GM12878 (cell line): ENCODE data around the gene TSEN54. TPM values are rescaled to one million over a fixed set of nuclear protein-coding genes. Genes with fewer than 3 reads are reported as not detected.

Source experiments
- ATAC-seq: fragments of 200-7000 bp; cut with Tn5 transposase; 3 replicates; pipeline ENCODE4 v1.9.1; 2020; ENCODE audit warnings: mild to moderate bottlenecking, moderate library complexity
- BruUV-seq: library from RNA; stranded (reverse); fragments of 400-500 nt; replicated peaks from 2 replicates; lab custom pipeline; 2021; lab: Mats Ljungman, UMichigan
- CTCF ChIA-PET: fragments of 300-600 bp; sonication (Branson Sonifier 250); formaldehyde crosslinking; extraction: SDS; loops from one replicate; lab custom pipeline; 2021; ENCODE audit warnings: inconsistent platforms; lab: Yijun Ruan, JAX
- POLR2A ChIA-PET: fragments of 350-600 bp; formaldehyde crosslinking; extraction: SDS; loops from one replicate; lab custom pipeline; 2021; ENCODE audit warnings: inconsistent platforms; lab: Charles Lee
- RAD21 ChIA-PET: fragments of 300-600 bp; sonication (Branson Sonifier 250); formaldehyde crosslinking; loops from one replicate; lab custom pipeline; 2023; ENCODE audit warnings: antibody characterized with exemption; ENCODE audit not compliant: unreplicated experiment; lab: Charles Lee
- SMC1A ChIA-PET: fragments of 300-600 bp; sonication (Branson Sonifier 250); formaldehyde crosslinking; loops from one replicate; lab custom pipeline; 2023; ENCODE audit not compliant: unreplicated experiment, uncharacterized antibody; lab: Charles Lee
- DNase-seq: peaks from one replicate; pipeline ENCODE4 v3.0.0-alpha.2; 2011; ENCODE audit warnings: low read depth, low spot score
- FAIRE-seq: peaks from 3 replicates; lab custom pipeline; 2011; peaks lifted over from hg19 to GRCh38; lab: Jason Lieb, UNC
- H2AFZ ChIP-seq: 2 replicates; pipeline ENCODE4 v1.6.0; 2011; ENCODE audit warnings: low read depth, low read length, control low read depth; ENCODE audit not compliant: control insufficient read depth
- H3K27ac ChIP-seq: 2 replicates; pipeline ENCODE4 v1.5.1; 2011; ENCODE audit warnings: control low read depth; ENCODE audit not compliant: control insufficient read depth, insufficient read depth
- H3K27me3 ChIP-seq, 2 experiments: replicated peaks in 1 of 2; 2 replicates each; pipeline versions ENCODE4 v1.6.0 to v1.6.1; 2011; ENCODE audit warnings: low read length in 1 of 2; ENCODE audit not compliant: control insufficient read depth in 2 of 2, insufficient read depth in 2 of 2
- H3K36me3 ChIP-seq, 2 experiments: 2 replicates each; pipeline ENCODE4 v1.5.1; 2011; ENCODE audit warnings: low read length in 1 of 2; ENCODE audit not compliant: control insufficient read depth in 2 of 2, insufficient read depth in 2 of 2
- H3K4me1 ChIP-seq: 2 replicates; pipeline ENCODE4 v1.6.1; 2011; ENCODE audit warnings: mild to moderate bottlenecking, low read length, moderate library complexity, mixed read lengths; ENCODE audit not compliant: control insufficient read depth, insufficient read depth
- H3K4me2 ChIP-seq: 2 replicates; pipeline ENCODE4 v1.6.0; 2011; ENCODE audit warnings: control low read depth; ENCODE audit not compliant: control insufficient read depth, insufficient read depth
- H3K4me3 ChIP-seq: fragments of 200-600 bp; sonication (generic); 2 replicates; pipeline ENCODE4 v1.5.1; 2016
- H3K79me2 ChIP-seq: 2 replicates; pipeline ENCODE4 v1.6.0; 2011; ENCODE audit warnings: low read length; ENCODE audit not compliant: control insufficient read depth, insufficient read depth
- H3K9ac ChIP-seq: 2 replicates; pipeline ENCODE4 v1.8.0; 2011; ENCODE audit warnings: low read length, control low read depth, mixed read lengths; ENCODE audit not compliant: control insufficient read depth, insufficient read depth
- H3K9me3 ChIP-seq: replicated peaks from 3 replicates; pipeline ENCODE4 v1.5.1; 2011; ENCODE audit warnings: mild to moderate bottlenecking, low read length; ENCODE audit not compliant: control insufficient read depth, insufficient read depth
- H4K20me1 ChIP-seq: 2 replicates; pipeline ENCODE4 v1.6.0; 2011; ENCODE audit not compliant: control insufficient read depth, insufficient read depth
- BACH1 ChIP-seq: fragments of 450-650 bp; IDR thresholded peaks from 2 replicates; pipeline ENCODE4 v1.6.1; 2017; ENCODE audit warnings: mild to moderate bottlenecking, borderline replicate concordance
- BCL11A ChIP-seq: IDR thresholded peaks from 2 replicates; pipeline ENCODE4 v1.6.1; 2011; ENCODE audit warnings: low read depth, low read length
- CREM ChIP-seq: IDR thresholded peaks from 2 replicates; pipeline ENCODE4 v1.6.1; 2014; ENCODE audit warnings: antibody characterized with exemption, low read depth
- EGR1 ChIP-seq, 2 experiments: IDR thresholded peaks; 1 replicate in 1 of 2; 2 replicates in 1 of 2; pipeline ENCODE4 v1.6.1; 2011 to 2012; ENCODE audit warnings: low read depth in 2 of 2, low read length in 2 of 2, borderline replicate concordance in 1 of 2, mild to moderate bottlenecking in 1 of 2, moderate library complexity in 1 of 2
- HDAC2 ChIP-seq: fragments of 200-600 bp; sonication (generic); IDR thresholded peaks from 2 replicates; pipeline ENCODE4 v1.6.1; 2017
- MEF2B ChIP-seq: fragments of 450-650 bp; IDR thresholded peaks from 2 replicates; pipeline ENCODE4 v1.6.1; 2018; ENCODE audit warnings: mild to moderate bottlenecking, moderate library complexity; ENCODE audit not compliant: partially characterized antibody, poor library complexity, severe bottlenecking
- POU2F2 ChIP-seq: IDR thresholded peaks from 3 replicates; pipeline ENCODE4 v1.6.1; 2011; ENCODE audit warnings: low read depth, mild to moderate bottlenecking, low read length, borderline replicate concordance
- SPI1 ChIP-seq: IDR thresholded peaks from 2 replicates; pipeline ENCODE4 v1.6.1; 2011; ENCODE audit warnings: low read depth, mild to moderate bottlenecking, low read length, moderate library complexity, borderline replicate concordance; ENCODE audit not compliant: insufficient read depth
- YY1 ChIP-seq: IDR thresholded peaks from 2 replicates; pipeline ENCODE4 v1.6.1; 2011; ENCODE audit warnings: low read depth, mild to moderate bottlenecking, low read length
- WGBS: methylation state at CpG from one replicate; pipeline ENCODE4 v1.1.6; 2016; ENCODE audit warnings: low lambda C conversion rate; ENCODE audit not compliant: insufficient replicate concordance, insufficient coverage; ENCODE audit errors: missing lambda C conversion rate; 5-methylcytosine and 5-hydroxymethylcytosine counted together
- in situ Hi-C: fragments of 300-500 bp; cut with MboI; formaldehyde crosslinking; loops from 9 replicates; pipeline ENCODE4 v1.14.3; 2018; ENCODE audit warnings: mixed read lengths
- intact Hi-C: fragments of 100-400 bp; cut with micrococcal nuclease; formaldehyde crosslinking; loops from one replicate; pipeline ENCODE4 v1.14.2; 2022; ENCODE audit not compliant: unreplicated experiment
- polyA plus RNA-seq, 11 experiments: library from polyadenylated mRNA; depleted of rRNA in 4 of 11; unstranded in 6 of 11; stranded (reverse) in 5 of 11; fragments of >200 nt; fragmentation: Nextera tagmentation in 4 of 11; fragmentation: Illumina TruSeq in 1 of 11; extraction: Ambion mirVana in 4 of 11; extraction: Trizol in 1 of 11; gene quantifications; 1 replicate in 1 of 11; 2 replicates in 10 of 11; pipeline versions ENCODE4 v1.2.1 to v1.2.3, GENCODE V29; 2011 to 2016; ENCODE audit warnings: inconsistent platforms in 2 of 11, missing spikeins in 2 of 11, low read depth in 1 of 11
- total RNA-seq, 4 experiments: library from RNA; depleted of rRNA in 3 of 4; stranded (reverse); fragments of >200 nt in 3 of 4; fragmentation: Illumina TruSeq in 1 of 4; extraction: Trizol in 1 of 4; gene quantifications; 2 replicates each; pipeline versions ENCODE4 v1.2.1 to v1.2.3, GENCODE V29; 2013 to 2021
- TF ChIP-seq, protein P1 (sequence below): fragments of 450-650 bp; IDR thresholded peaks from 2 replicates; pipeline ENCODE4 v1.6.1; 2017; ENCODE audit warnings: mild to moderate bottlenecking, moderate library complexity

The TSEN54 gene
- total and polyA plus RNA-seq, 10 of the 15 experiments (the other 5 are each of a cell fraction or from before 2014, with no cell fraction given) = 7.1 to 48.0 (median 41.1) TPM

DNA sequence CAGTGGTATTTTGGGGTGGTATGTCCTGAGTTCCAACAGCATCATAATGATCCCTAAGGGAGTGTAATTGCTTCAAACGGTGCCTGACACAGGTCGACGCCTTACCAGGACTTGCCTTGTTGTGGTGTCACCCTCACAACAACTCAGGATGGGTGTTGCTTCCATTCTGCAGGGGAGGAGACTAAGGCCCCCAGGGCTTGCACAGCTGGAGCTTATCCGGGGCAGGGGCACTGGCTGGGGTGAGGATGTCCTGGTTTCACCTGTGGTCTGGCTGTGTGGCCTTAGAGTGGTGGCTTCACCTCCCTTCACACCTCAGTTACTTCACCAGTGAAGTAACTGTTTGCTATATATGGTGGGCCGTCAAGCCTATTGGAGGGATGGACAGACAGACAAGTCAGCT lies 32.5 kb downstream of the TSEN54 start:
- ATAC-seq (peak; percentile 49), DNase-seq (no peak), FAIRE-seq (no peak)
- H3K27me3 ChIP-seq = no peaks in the 10 kb centered on the region
- WGBS = 49% methylated on average over 5 of the region's 5 CpGs
- H4K20me1 ChIP-seq = no peaks in the 10 kb centered on the region
- H3K4me3 ChIP-seq = no peak overlapping the region
- SMC1A ChIA-PET = no interaction called here
- in situ Hi-C loops (no loop called here), intact Hi-C loops (no loop called here)
- RAD21 ChIA-PET = no interaction called here
- BruUV-seq = no TSS peak
- no peak overlapping the region for H3K27ac ChIP-seq
- no peaks in the 10 kb centered on the region for H3K79me2 ChIP-seq
- H3K36me3 ChIP-seq = no peaks in the 10 kb centered on the region
- H3K9me3 ChIP-seq = no peaks in the 10 kb centered on the region
- no peaks in the 10 kb centered on the region for H3K4me1 ChIP-seq
- POLR2A ChIA-PET = interaction anchor here (0.7 kb wide), 1 partner anchor 1227 kb away, joined by 4 read pairs; no protein-coding TSS in a partner anchor
- CTCF ChIA-PET = interaction anchor here (1.2 kb wide), 1 partner anchor 10 kb away, joined by 3 read pairs; no protein-coding TSS in a partner anchor
- TF ChIP-seq HDAC2 (no peak), POU2F2 (no peak)
- no peak overlapping the region for H3K9ac ChIP-seq
- H2AFZ ChIP-seq = no peak overlapping the region
- H3K4me2 ChIP-seq = no peak overlapping the region

DNA sequence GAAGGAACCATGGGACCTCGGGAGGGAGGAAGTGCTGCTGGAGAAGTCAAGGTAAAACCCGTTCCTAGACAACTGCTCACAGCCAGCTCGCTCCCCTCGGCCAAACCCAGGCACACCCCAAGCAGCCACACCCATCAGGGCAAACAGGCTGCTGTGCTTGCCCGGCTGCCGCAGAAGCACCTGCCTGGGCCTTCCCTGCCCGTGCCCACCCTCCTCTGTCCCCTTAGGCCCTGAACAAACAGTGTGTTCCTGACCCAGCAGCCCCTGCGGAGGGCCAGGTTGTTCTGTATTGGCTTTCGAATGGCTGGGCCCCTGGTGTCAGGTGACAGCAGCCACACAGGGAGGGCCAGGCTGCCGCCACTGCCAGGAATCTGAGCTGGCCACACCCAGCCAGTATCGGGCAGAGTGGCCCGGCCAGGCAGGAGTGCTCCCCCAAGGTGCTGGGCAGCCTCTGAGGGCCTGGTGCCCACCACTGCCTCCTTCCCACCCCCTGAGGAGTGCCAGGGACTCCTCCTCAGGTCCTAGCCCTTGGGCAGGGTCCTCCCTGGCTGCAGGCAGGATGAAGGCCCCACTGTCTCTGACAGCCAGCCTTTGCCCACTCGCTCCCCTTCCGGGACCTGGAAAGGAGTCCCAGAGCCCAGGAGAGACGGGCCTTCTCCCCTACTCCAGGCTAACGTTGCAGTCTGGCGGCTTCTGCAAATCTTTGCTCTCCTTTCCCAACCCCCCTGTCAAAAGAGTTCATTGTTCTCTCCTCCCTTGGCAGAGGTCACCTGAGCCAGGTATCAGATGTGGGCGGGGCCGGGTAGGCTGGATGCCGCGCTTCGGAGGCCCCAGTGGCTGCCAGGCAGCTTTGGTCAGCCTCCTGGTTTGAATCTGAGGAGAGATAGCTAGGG lies 33.2 kb downstream of the TSEN54 start:
- no peak overlapping the region for H3K9ac ChIP-seq
- H3K4me1 ChIP-seq = no peaks in the 10 kb centered on the region
- no peaks in the 10 kb centered on the region for H4K20me1 ChIP-seq
- ATAC-seq (no peak), FAIRE-seq (no peak), DNase-seq (no peak)
- no peaks in the 10 kb centered on the region for H3K27me3 ChIP-seq
- H3K27ac ChIP-seq = no peak overlapping the region
- CTCF ChIA-PET = no interaction called here
- POLR2A ChIA-PET = no interaction called here
- no peaks in the 10 kb centered on the region for H3K36me3 ChIP-seq
- in situ Hi-C loops = no loop called here
- WGBS = 56% methylated on average over 17 of the region's 22 CpGs
- H3K79me2 ChIP-seq = no peaks in the 10 kb centered on the region
- RAD21 ChIA-PET = interaction anchor here (1.1 kb wide), 1 partner anchor 7 kb away, joined by 4 read pairs; no protein-coding TSS in a partner anchor
- intact Hi-C loops = no loop called here
- SMC1A ChIA-PET = no interaction called here
- no peak overlapping the region for H3K4me2 ChIP-seq
- BruUV-seq = no TSS peak
- H3K9me3 ChIP-seq = no peaks in the 10 kb centered on the region
- no peak overlapping the region for H3K4me3 ChIP-seq
- no peak overlapping the region for H2AFZ ChIP-seq
- TF ChIP-seq BCL11A (no peak), SPI1 (no peak), EGR1 (IDR thresholded peaks at IDR 0.05; ENCODE audit: borderline replicate concordance in 1 of 2, low read depth in 2 of 2, low read length in 2 of 2) (no peak), CREM (no peak), BACH1 (no peak), YY1 (no peak), MEF2B (no peak)
- TF ChIP-seq, protein P1, sequence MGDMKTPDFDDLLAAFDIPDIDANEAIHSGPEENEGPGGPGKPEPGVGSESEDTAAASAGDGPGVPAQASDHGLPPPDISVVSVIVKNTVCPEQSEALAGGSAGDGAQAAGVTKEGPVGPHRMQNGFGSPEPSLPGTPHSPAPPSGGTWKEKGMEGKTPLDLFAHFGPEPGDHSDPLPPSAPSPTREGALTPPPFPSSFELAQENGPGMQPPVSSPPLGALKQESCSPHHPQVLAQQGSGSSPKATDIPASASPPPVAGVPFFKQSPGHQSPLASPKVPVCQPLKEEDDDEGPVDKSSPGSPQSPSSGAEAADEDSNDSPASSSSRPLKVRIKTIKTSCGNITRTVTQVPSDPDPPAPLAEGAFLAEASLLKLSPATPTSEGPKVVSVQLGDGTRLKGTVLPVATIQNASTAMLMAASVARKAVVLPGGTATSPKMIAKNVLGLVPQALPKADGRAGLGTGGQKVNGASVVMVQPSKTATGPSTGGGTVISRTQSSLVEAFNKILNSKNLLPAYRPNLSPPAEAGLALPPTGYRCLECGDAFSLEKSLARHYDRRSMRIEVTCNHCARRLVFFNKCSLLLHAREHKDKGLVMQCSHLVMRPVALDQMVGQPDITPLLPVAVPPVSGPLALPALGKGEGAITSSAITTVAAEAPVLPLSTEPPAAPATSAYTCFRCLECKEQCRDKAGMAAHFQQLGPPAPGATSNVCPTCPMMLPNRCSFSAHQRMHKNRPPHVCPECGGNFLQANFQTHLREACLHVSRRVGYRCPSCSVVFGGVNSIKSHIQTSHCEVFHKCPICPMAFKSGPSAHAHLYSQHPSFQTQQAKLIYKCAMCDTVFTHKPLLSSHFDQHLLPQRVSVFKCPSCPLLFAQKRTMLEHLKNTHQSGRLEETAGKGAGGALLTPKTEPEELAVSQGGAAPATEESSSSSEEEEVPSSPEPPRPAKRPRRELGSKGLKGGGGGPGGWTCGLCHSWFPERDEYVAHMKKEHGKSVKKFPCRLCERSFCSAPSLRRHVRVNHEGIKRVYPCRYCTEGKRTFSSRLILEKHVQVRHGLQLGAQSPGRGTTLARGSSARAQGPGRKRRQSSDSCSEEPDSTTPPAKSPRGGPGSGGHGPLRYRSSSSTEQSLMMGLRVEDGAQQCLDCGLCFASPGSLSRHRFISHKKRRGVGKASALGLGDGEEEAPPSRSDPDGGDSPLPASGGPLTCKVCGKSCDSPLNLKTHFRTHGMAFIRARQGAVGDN = no peak
